HepG2 (cell line): ENCODE measurements around the gene FAF2.

ENCODE experiments used
- BHLHE40 ChIP-seq: IDR thresholded peaks from 2 replicates; pipeline ENCODE4 v1.6.1; 2011; ENCODE audit warnings: low read length, improper control_type of control experiment
- CTCF ChIP-seq: sonication (generic); formaldehyde crosslinking; IDR thresholded peaks from 2 replicates; pipeline ENCODE4 v1.5.0; 2020; ENCODE audit warnings: mild to moderate bottlenecking, missing genetic modification reagents, moderate library complexity
- FOXM1 ChIP-seq: sonication (generic); formaldehyde crosslinking; IDR thresholded peaks from 2 replicates; pipeline ENCODE4 v1.5.0; 2020; ENCODE audit warnings: missing genetic modification reagents
- POLR2A ChIP-seq, 2 experiments: IDR thresholded peaks; 2 replicates each; pipeline ENCODE4 v1.6.1; 2011; ENCODE audit warnings: low read depth in 2 of 2, low read length in 2 of 2, mild to moderate bottlenecking in 1 of 2, moderate library complexity in 1 of 2; ENCODE audit not compliant: insufficient read depth in 1 of 2
- TFAP4 ChIP-seq: sonication (generic); IDR thresholded peaks from 2 replicates; pipeline ENCODE4 v1.6.1; 2016; ENCODE audit warnings: low read depth, borderline replicate concordance
- ZFP36 ChIP-seq: fragments of 150-350 bp; IDR thresholded peaks from 2 replicates; pipeline ENCODE4 v1.6.1; 2018; ENCODE audit warnings: borderline replicate concordance, low read length, low read depth; ENCODE audit not compliant: partially characterized antibody
- ZNF234 ChIP-seq: sonication (generic); formaldehyde crosslinking; conservative IDR thresholded peaks from 2 replicates; pipeline ENCODE4 v1.5.1; 2020; ENCODE audit warnings: mild to moderate bottlenecking, missing genetic modification reagents
- ZNF274 ChIP-seq: sonication (generic); formaldehyde crosslinking; IDR thresholded peaks from 2 replicates; pipeline ENCODE4 v1.5.1; 2020; ENCODE audit warnings: mild to moderate bottlenecking, missing genetic modification reagents
- ZNF776 ChIP-seq: sonication (generic); formaldehyde crosslinking; IDR thresholded peaks from 2 replicates; pipeline ENCODE4 v1.4.0; 2020; ENCODE audit warnings: mild to moderate bottlenecking, missing genetic modification reagents
- TF ChIP-seq, protein P1 (sequence below): sonication (generic); formaldehyde crosslinking; IDR thresholded peaks from 2 replicates; pipeline ENCODE4 v1.9.0; 2021; ENCODE audit warnings: missing genetic modification reagents, borderline replicate concordance

GRCh38 chr5:176524987-176525386, 76.8 kb downstream of the FAF2 start:
- TF ChIP-seq ZNF234 (CRISPR knock-in tag) (no peak), ZFP36 (no peak), BHLHE40 (no peak), TFAP4 (no peak), FOXM1 (CRISPR knock-in tag) (no peak), POLR2A (IDR thresholded peaks at IDR 0.05; ENCODE audit: insufficient read depth in 1 of 2, low read depth in 2 of 2, low read length in 2 of 2) (no peak), CTCF (CRISPR knock-in tag) (no peak), ZNF776 (no peak), ZNF274 (CRISPR knock-in tag) (no peak)
- TF ChIP-seq, protein P1, sequence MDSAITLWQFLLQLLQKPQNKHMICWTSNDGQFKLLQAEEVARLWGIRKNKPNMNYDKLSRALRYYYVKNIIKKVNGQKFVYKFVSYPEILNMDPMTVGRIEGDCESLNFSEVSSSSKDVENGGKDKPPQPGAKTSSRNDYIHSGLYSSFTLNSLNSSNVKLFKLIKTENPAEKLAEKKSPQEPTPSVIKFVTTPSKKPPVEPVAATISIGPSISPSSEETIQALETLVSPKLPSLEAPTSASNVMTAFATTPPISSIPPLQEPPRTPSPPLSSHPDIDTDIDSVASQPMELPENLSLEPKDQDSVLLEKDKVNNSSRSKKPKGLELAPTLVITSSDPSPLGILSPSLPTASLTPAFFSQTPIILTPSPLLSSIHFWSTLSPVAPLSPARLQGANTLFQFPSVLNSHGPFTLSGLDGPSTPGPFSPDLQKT (CRISPR knock-in tag) = no peak
